ENCODE data around the gene IGFBP7.

The IGFBP7 gene

GRCh38 chr4:57034520-57034919, 75.7 kb downstream of the IGFBP7 start:
- no peak for DNase-seq

- no peak for DNase-seq
Observed at GRCh38 chr4:57023104-57023503, 87.1 kb downstream of the IGFBP7 start.

GRCh38 chr4:57020467-57021101, 89.6 kb downstream of the IGFBP7 start:
- no peak for DNase-seq

- no peak for DNase-seq
Observed at GRCh38 chr4:57018980-57019379, 91.2 kb downstream of the IGFBP7 start.

GRCh38 chr4:57013543-57014120, 96.6 kb downstream of the IGFBP7 start:
- DNase-seq: no peak

- no peak for DNase-seq
Observed at GRCh38 chr4:56999751-57000150, 110.4 kb downstream of the IGFBP7 start.

- peak; percentile 6 to 50 for DNase-seq
Observed at GRCh38 chr4:56995525-56995924, 114.7 kb downstream of the IGFBP7 start.

GRCh38 chr4:56990109-56990905, 119.9 kb downstream of the IGFBP7 start:
- DNase-seq: no peak

GRCh38 chr4:56986952-56987351, 123.2 kb downstream of the IGFBP7 start:
- DNase-seq: no peak

- no peak for DNase-seq
Observed at GRCh38 chr4:56986192-56986591, 124.0 kb downstream of the IGFBP7 start.

GRCh38 chr4:56981795-56982201, 128.4 kb downstream of the IGFBP7 start:
- no peak for DNase-seq

Data from NCI-H2081 (cell line).